ENCODE data around the gene RAB6D.
"Not testable (repeated sequence)": the region's sequence is repeated elsewhere in the genome, so short reads cannot be mapped to it uniquely, and the experiment has no call there.

The RAB6D gene

DNA sequence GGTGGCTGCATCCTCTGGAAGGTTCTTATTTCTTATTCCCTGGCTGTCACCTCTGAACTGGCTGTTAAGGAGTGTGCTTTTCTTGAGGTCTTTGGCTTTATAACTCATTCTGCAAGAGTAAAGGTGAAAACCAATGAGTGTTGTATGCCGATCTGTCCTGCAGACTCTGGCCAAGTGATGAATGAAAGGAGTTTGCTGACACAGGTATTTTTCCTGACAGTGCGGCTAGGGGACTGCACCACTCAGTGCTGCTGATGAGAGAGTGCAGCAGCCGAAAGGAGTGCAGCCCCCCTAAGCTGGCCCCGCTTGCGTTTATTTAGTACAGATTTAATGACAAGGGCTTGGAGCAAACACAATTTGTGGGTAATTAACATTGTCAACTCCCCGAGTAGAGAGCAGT lies 41.8 kb downstream of the RAB6D start:
- FAIRE-seq (no peak), DNase-seq (ENCODE audit: insufficient read length) (no peak)
- TF ChIP-seq POLR2A (IDR thresholded peaks at IDR 0.05; ENCODE audit: low read depth, low read length) (no peak), TAF1 (IDR thresholded peaks at IDR 0.05; ENCODE audit: borderline replicate concordance, low read depth, low read length) (no peak), POLR2AphosphoS5 (IDR thresholded peaks at IDR 0.05; ENCODE audit: low read depth, low read length) (no peak)

DNA sequence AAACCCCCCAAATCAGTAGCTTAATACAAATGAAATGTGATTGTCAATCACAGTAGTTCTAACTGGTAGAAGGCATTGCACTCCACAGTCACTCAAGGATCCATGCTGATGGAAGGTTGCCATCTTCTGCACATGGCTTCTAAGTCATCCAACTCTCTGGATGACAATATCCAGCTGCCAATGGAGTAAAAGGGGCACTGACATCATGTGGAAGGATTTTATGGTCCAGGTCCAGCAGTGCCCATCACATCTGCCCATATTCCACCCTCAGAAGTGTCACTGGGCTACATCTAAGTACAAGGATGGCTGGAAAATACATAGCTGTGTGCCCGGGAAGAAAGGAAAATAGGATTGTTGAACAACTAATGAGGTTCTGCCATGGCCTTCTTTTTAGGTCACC lies 42.6 kb downstream of the RAB6D start:
- not testable (repeated sequence) for FAIRE-seq; DNase-seq (ENCODE audit: insufficient read length)

DNA sequence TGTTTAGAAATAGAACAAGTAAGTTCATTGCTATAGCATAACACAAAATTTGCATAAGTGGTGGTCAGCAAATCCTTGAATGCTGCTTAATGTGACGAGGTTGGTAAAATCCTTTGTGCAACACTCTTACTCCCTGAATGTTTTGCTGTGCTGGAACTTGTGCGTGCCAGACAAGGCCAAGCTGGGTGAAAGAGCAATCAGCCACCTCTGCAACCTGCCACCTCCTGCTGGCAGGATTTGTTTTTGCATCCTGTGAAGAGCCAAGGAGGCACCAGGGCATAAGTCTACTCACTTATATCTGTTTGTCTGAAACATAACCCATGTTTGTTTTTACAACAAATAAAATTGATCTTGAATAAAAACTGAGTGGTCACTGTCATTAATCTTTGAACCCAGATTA lies 53.0 kb downstream of the RAB6D start:
- not testable (repeated sequence) for DNase-seq (ENCODE audit: insufficient read length); FAIRE-seq

All from GM12892 (cell line).